Right lobe of liver (tissue), 6 donors: ENCODE data around the gene C1QTNF1. TPM values are rescaled to one million over a fixed set of nuclear protein-coding genes. Genes with fewer than 3 reads are reported as not detected.

Source experiments
- ATAC-seq, 4 donors: fragments of 200-7000 bp; cut with Tn5 transposase; one replicate each; pipeline ENCODE4 v1.9.1; 2020; ENCODE audit warnings: mild to moderate bottlenecking in 4 of 4, moderate library complexity in 4 of 4
- DNase-seq, 3 donors: peaks; one replicate each; pipeline ENCODE4 v3.0.0-alpha.2; 2020
- H3K27ac ChIP-seq, 3 donors: fragments of 200-600 bp; one replicate each; pipeline ENCODE4 v1.8.0; 2022
- H3K27me3 ChIP-seq, 2 donors: fragments of 200-600 bp; one replicate each; pipeline ENCODE4 v1.8.0; 2022
- H3K36me3 ChIP-seq, 4 donors: fragments of 200-600 bp; sonication (generic) in 1 of 4; one replicate each; pipeline versions ENCODE4 v1.5.1 to v1.8.0; 2017 to 2022; ENCODE audit warnings: control low read depth in 1 of 4
- H3K4me1 ChIP-seq, 4 donors: fragments of 200-600 bp; sonication (generic) in 1 of 4; one replicate each; pipeline versions ENCODE4 v1.5.1 to v1.8.0; 2017 to 2022; ENCODE audit warnings: control low read depth in 1 of 4
- H3K4me3 ChIP-seq, 3 donors: fragments of 200-600 bp; one replicate each; pipeline ENCODE4 v1.8.0; 2022
- H3K9me3 ChIP-seq, 4 donors: fragments of 200-600 bp; sonication (generic) in 1 of 4; one replicate each; pipeline versions ENCODE4 v1.5.1 to v1.8.0; 2017 to 2022; ENCODE audit warnings: control low read depth in 1 of 4
- CTCF ChIP-seq, 4 donors: fragments of 200-600 bp in 3 of 4; fragments of 450-650 bp in 1 of 4; IDR thresholded peaks; one replicate each; pipeline versions ENCODE4 v1.5.1 to v1.8.0; 2016 to 2022; ENCODE audit warnings: antibody characterized with exemption in 4 of 4, mild to moderate bottlenecking in 2 of 4
- POLR2A ChIP-seq: fragments of 450-650 bp; IDR thresholded peaks from one replicate; pipeline ENCODE4 v1.6.1; 2017; ENCODE audit warnings: antibody characterized with exemption, mild to moderate bottlenecking
- WGBS: methylation state at CpG from one replicate; pipeline ENCODE4 v1.1.6; 2018; ENCODE audit warnings: low coverage, low lambda C conversion rate; ENCODE audit not compliant: insufficient coverage; ENCODE audit errors: missing lambda C conversion rate; 5-methylcytosine and 5-hydroxymethylcytosine counted together
- intact Hi-C, 2 donors: fragments of 100-400 bp; cut with DNase I; formaldehyde crosslinking; loops; one replicate each; pipeline versions ENCODE4 v1.11.2 to v1.14.1; 2022
- total RNA-seq, 6 experiments: library from RNA; depleted of rRNA in 2 of 6; stranded (reverse); fragments of >200 nt in 2 of 6; fragmentation: NEBNext Ultra II Directional in 3 of 6; extraction: Animal tissue kit (Norgen Biotek cat#: 25700) in 3 of 6; gene quantifications; one replicate each; pipeline versions ENCODE4 v1.1.0 to v1.2.4, GENCODE V29; 2016 to 2023
- donor health status: DM: no; HTN: yes; CAD: no.
- donor health status: DM: no; HTN: no; CAD: no.
- donor health status: DM: no; HTN: no; CAD: no.
- donor health status: DM: no; HTN: yes; CAD: no.
- donor health status: DM: no; HTN: yes; CAD: no.

Gene C1QTNF1
- total RNA-seq, 6 experiments from 2014 or later: 9.8 to 40.2 (median 26.2) TPM

GRCh38 chr17:78999056-78999768 is 24.8 kb upstream of the C1QTNF1 start:
- intact Hi-C loops: no loop called here
- DNase-seq (peak; percentile 7 to 27 (median 26)), ATAC-seq (no peak)
- 94% methylated on average over 10 of the region's 17 CpGs for WGBS
- no peaks in the 10 kb centered on the region for H3K4me1 ChIP-seq
- H3K27me3 ChIP-seq: no peaks in the 10 kb centered on the region
- TF ChIP-seq POLR2A: no peak
- TF ChIP-seq CTCF (IDR thresholded peaks at IDR 0.05): no peak
- no peaks in the 10 kb centered on the region for H3K9me3 ChIP-seq
- H3K27ac ChIP-seq: no peak overlapping the region
- H3K4me3 ChIP-seq: no peak overlapping the region
- peaks cover 0 to 27% (median 2%) of the 10 kb centered on the region in 4 donors for H3K36me3 ChIP-seq

- H3K4me3 ChIP-seq: no peak overlapping the region
- H3K9me3 ChIP-seq: no peaks in the 10 kb centered on the region
- TF ChIP-seq POLR2A (no peak), CTCF (IDR thresholded peaks at IDR 0.05) (no peak)
- 96% methylated on average over 11 of the region's 12 CpGs for WGBS
- intact Hi-C loops: no loop called here
- no peak overlapping the region for H3K27ac ChIP-seq
- no peaks in the 10 kb centered on the region for H3K27me3 ChIP-seq
- no peaks in the 10 kb centered on the region for H3K4me1 ChIP-seq
- H3K36me3 ChIP-seq: peaks cover 0 to 23% (median 2%) of the 10 kb centered on the region in 4 donors
- DNase-seq: peak in 1 of 3 donors; percentile 23
- no peak for ATAC-seq
Measured at GRCh38 chr17:78999947-79000395, 24.0 kb upstream of the C1QTNF1 start.

- WGBS: 83% methylated on average over 3 of the region's 25 CpGs
- H3K4me3 ChIP-seq: no peak overlapping the region
- H3K4me1 ChIP-seq: peaks cover 0 to 3% (median 0%) of the 10 kb centered on the region in 4 donors
- H3K36me3 ChIP-seq: peaks cover 0 to 23% (median 2%) of the 10 kb centered on the region in 4 donors
- no peaks in the 10 kb centered on the region for H3K9me3 ChIP-seq
- ATAC-seq (no peak), DNase-seq (peak; percentile 18 to 42 (median 37))
- no peaks in the 10 kb centered on the region for H3K27me3 ChIP-seq
- no peak overlapping the region for H3K27ac ChIP-seq
- TF ChIP-seq CTCF (IDR thresholded peaks at IDR 0.05): no peak
- TF ChIP-seq POLR2A: no peak
- intact Hi-C loops: no loop called here
Measured at GRCh38 chr17:79000396-79001189, 23.4 kb upstream of the C1QTNF1 start.

- ATAC-seq (no peak), DNase-seq (peak; percentile 14 to 40 (median 37))
- no peaks in the 10 kb centered on the region for H3K9me3 ChIP-seq
- H3K4me1 ChIP-seq: peaks cover 0 to 6% (median 0%) of the 10 kb centered on the region in 4 donors
- no peak overlapping the region for H3K4me3 ChIP-seq
- peaks cover 0 to 19% (median 2%) of the 10 kb centered on the region in 4 donors for H3K36me3 ChIP-seq
- intact Hi-C loops: no loop called here
- no peak overlapping the region for H3K27ac ChIP-seq
- H3K27me3 ChIP-seq: no peaks in the 10 kb centered on the region
- WGBS: 79% methylated on average over 10 of the region's 19 CpGs
- TF ChIP-seq CTCF (IDR thresholded peaks at IDR 0.05) (no peak), POLR2A (no peak)
Measured at GRCh38 chr17:79001190-79002020, 22.6 kb upstream of the C1QTNF1 start.
